GM18520 (cell line): Measurements from ENCODE around the gene CD82.

Experiments
- ATAC-seq: cut with Tn5 transposase; IDR thresholded peaks from one replicate; pipeline ENCODE4 v1.9.1; 2021; ENCODE audit not compliant: unreplicated experiment

Gene CD82

DNA sequence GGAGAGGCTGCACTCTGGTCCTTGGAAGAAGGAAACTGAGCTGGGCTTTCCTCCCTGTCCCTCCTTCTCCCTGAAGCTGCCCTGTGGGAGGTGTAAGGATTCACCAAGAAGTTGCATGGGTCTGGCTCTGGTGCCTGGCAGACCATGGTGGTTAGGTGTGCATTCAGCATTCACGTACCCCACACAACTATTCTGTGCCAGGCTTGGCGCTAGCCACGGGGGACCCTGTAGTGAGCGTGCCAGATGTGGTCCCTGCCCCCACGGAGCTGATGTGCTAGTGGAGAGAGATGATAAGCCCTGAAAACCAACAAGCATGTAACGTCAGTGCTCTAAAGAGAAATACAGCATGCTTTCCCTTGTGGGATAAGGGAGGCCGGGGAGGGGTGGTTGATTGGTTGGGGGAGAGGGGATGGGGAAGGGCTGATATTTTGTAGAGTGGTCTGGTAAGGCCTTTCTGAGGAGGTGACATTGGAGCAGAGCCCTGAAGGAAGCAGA lies 48.9 kb downstream of the CD82 start:
- no peak for ATAC-seq

GRCh38 chr11:44615041-44615755 lies 49.7 kb downstream of the CD82 start:
- ATAC-seq, result no peak

- no peak for ATAC-seq
These were observed 50.7 kb downstream of the CD82 start for GRCh38 chr11:44615913-44616791.

- ATAC-seq, result no peak
These were observed 52.4 kb downstream of the CD82 start for GRCh38 chr11:44617671-44618461.

DNA sequence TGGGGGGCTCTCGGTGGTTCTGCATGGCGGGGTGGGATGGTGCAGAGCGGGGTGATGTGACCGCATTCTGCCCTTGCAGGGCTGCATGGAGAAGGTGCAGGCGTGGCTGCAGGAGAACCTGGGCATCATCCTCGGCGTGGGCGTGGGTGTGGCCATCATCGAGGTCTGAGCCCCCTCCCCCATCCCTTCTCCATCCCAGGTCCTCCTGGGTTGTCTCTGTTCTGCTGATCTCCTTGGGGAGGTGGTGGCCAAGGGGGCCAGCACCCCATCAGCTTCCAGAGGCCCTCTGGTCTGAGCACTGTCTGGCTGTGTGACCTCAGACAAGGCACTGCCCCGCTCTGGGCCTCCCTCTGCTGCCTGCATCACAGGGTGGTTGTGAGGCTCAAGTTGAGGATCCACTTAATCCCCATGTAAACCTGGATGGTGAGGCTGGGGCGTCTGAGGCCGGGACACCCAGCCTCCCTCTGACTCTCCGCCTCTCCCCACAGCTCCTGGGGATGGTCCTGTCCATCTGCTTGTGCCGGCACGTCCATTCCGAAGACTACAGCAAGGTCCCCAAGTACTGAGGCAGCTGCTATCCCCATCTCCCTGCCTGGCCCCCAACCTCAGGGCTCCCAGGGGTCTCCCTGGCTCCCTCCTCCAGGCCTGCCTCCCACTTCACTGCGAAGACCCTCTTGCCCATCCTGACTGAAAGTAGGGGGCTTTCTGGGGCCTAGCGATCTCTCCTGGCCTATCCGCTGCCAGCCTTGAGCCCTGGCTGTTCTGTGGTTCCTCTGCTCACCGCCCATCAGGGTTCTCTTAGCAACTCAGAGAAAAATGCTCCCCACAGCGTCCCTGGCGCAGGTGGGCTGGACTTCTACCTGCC lies 53.3 kb downstream of the CD82 start:
- no peak for ATAC-seq

- ATAC-seq, result no peak
These were observed 54.9 kb downstream of the CD82 start for GRCh38 chr11:44620328-44620725.

- no peak for ATAC-seq
These were observed 55.7 kb downstream of the CD82 start for GRCh38 chr11:44621140-44621681.

DNA sequence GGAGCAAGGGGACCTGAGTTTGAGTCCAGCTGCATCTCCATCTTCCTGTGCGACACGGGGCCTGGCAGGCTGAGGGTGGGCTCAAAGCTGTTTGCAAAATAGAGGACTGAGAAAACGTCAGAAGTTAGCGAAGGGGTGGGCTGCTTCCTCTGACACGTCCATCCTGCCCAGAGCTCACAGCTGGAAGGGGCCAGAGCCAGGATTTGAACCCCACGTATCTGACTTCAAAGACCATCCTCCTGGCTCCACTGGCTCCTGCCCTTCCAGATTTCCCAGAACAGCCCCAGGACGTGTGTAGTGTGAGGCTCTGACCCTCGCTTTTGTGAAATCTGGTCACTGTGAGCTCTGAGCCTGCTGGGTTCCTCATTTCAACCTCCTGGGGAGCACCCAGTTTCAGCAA lies 56.3 kb downstream of the CD82 start:
- no peak for ATAC-seq

DNA sequence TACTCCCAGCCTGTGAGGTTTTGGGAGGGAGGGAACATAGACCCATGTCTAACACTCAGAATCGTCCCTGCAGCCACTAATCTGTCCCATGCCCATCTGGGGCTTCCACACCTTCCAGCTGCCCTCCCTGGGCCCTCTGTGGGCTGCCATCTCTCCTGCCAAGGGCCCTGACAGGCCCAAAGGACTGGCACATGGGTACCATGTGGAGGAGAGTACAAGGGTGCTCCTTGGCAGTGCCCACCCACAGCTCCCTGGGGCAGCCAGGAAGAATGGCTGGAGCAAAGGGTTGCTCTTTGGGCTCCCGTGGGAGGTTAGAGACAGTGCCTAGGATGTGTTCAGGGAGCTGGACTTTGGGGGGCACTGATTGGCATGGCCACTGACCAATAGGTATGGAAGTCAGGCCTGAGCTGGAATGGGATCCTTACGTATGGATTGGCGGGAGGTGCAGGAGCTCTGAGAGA lies 56.8 kb downstream of the CD82 start:
- ATAC-seq, result no peak

GRCh38 chr11:44622721-44623258 lies 57.3 kb downstream of the CD82 start:
- ATAC-seq, result no peak

DNA sequence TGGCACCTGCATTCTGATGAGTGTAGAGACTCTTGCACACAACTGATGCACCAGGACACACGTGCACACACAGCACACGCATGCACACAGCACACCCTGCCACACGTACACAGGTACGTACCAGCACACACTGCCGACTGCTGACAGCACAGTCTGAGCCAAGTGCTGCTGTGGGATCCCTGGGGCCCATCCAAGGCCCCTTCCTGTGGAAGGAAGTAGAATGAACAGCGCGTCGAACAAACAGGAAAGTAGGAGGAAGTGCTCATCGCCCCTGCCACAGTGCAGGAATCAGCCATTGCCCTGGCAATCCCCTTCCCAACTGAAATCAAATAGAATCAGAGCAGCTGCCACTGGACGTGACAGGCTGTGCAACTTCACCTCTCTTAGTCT lies 57.9 kb downstream of the CD82 start:
- no peak for ATAC-seq

- no peak for ATAC-seq
These were observed 58.4 kb downstream of the CD82 start for GRCh38 chr11:44623731-44624491.

GRCh38 chr11:44624761-44625221 lies 59.3 kb downstream of the CD82 start:
- ATAC-seq, result no peak

DNA sequence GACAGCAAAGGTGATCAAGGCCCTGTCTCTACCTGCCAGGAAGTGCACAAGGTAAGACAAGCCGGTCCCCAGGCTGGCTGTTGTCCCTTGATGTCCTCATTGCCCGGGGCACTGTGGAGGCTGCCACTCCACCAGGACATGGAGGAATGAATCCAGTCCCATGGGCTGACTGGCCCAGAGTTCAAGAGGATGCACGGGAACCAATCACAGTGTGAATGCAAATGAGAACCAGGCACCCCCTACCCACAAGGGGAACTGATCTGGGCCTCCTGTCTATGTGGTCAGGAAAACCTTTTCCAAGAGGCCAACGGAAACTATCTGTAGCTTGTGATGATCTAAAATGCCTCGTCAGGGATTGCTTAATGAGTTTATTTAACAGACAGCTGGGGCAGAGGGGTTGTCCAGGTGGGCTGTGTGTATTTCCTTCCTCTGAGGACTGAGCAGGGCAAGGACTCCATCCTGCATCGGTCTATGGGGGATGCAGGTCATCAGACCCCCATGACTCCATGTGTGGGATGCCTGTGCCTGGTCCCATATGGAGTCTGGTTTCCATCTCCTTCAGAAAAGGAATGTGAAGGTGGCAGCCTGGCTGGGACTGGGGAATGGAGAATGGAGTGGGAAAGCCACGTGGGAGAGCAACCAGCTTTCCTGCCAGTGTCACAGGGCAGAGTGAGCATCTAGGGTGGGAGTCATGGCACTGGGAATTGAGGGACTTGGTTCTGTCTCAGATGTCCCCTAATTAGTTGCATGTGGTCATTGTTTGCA lies 60.5 kb downstream of the CD82 start:
- ATAC-seq, result no peak

GRCh38 chr11:44626645-44627044 lies 61.2 kb downstream of the CD82 start:
- ATAC-seq, result no peak

- no peak for ATAC-seq
These were observed 61.8 kb downstream of the CD82 start for GRCh38 chr11:44627165-44627789.

DNA sequence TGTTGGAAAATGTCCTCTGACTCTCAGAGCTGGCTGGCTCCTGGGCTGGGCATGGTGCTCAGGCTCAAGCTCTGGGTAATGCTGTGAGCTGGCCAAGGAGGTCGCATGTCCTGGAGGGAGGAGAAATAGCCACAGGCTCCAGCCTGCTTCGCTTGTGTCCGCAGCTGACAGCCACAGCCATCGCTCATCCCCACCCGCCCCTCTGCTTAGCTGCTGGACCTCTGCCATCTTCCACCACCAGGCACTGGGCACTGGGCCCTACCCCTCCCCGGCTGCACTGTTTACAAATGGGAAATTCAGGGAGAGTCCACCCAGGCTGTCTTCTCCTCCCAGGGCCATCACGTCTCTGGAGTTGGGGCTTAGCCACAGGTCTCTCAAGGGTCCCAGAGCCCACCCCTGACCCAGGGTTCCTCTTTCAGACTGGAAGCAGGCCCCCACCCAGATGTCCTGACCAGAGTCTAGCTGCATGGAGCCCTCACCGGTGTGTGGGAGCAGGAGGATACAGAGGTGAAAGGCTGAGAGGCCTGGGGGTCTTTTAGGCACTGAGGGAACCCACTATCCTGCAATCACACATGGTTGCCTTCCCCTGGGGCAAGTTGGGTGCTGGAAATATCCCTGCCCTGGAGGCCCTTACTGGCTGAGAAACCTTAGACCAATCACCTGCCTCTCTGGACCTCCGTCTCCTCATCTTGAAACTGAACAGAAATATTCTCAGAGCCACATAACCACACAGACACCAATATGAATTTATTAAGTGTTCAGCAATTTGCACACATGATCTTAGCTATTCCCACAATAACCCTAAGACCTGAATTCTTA lies 62.7 kb downstream of the CD82 start:
- ATAC-seq, result peak; percentile 61
